Measurements from ENCODE around the gene PTPRB.

The PTPRB gene

GRCh38 chr12:70485704-70486103 lies 151.5 kb downstream of the PTPRB start:
- Histone ChIP-seq H3K18ac (ENCODE audit: low read length) (no peak overlapping the region), H3K27ac (ENCODE audit: low read depth, low read length) (no peak overlapping the region), H3K36me3 (ENCODE audit: control insufficient read depth in 1 of 2, insufficient read depth in 2 of 2, low read length in 2 of 2) (no peaks in the 10 kb centered on the region), H3K9ac (ENCODE audit: low read length) (no peak overlapping the region), H3K4me2 (ENCODE audit: low read length) (no peak overlapping the region), H3K23ac (ENCODE audit: low read length) (no peak overlapping the region), H4K91ac (ENCODE audit: low read depth, low read length) (no peak overlapping the region), H3K14ac (ENCODE audit: low read length) (no peak overlapping the region), H3K9me3 (ENCODE audit: insufficient read depth, low read depth, low read length) (no peaks in the 10 kb centered on the region), H2AK5ac (ENCODE audit: low read length) (no peak overlapping the region), H2BK5ac (ENCODE audit: low read depth, low read length, poor library complexity) (no peak overlapping the region), H3K79me2 (ENCODE audit: control insufficient read depth, insufficient read depth, low read length, poor library complexity) (no peaks in the 10 kb centered on the region), H3K79me1 (ENCODE audit: low read length) (no peaks in the 10 kb centered on the region), H3K4me3 (ENCODE audit: low read depth, low read length) (no peak overlapping the region), H2BK120ac (ENCODE audit: insufficient read depth, low read length, poor library complexity) (no peak overlapping the region), H3K27me3 (ENCODE audit: insufficient read depth, low read length) (no peaks in the 10 kb centered on the region), H2BK12ac (ENCODE audit: low read length) (no peak overlapping the region), H3K4ac (ENCODE audit: low read depth, low read length) (no peak overlapping the region), H2AFZ (ENCODE audit: insufficient read depth, low read length, poor library complexity) (no peak overlapping the region), H3K4me1 (ENCODE audit: control insufficient read depth in 1 of 2, insufficient read depth in 2 of 2, low read length in 2 of 2) (no peaks in the 10 kb centered on the region), H4K12ac (ENCODE audit: low read depth, low read length) (no peak overlapping the region), H4K8ac (ENCODE audit: low read depth, low read length) (no peak overlapping the region)
- WGBS (ENCODE audit: extremely low coverage, insufficient coverage, insufficient read length): no CpG with 5 or more reads among the region's 3 CpGs
- DNase-seq: no peak

- no peaks in the 10 kb centered on the region for H3K79me2 ChIP-seq (ENCODE audit: control insufficient read depth, insufficient read depth, low read length, poor library complexity)
- no peak overlapping the region for H4K8ac ChIP-seq (ENCODE audit: low read depth, low read length)
- H3K4me3 ChIP-seq (ENCODE audit: low read depth, low read length): no peak overlapping the region
- no peaks in the 10 kb centered on the region for H3K79me1 ChIP-seq (ENCODE audit: low read length)
- H3K4me2 ChIP-seq (ENCODE audit: low read length): no peak overlapping the region
- no peak for DNase-seq
- H3K4me1 ChIP-seq (ENCODE audit: control insufficient read depth in 1 of 2, insufficient read depth in 2 of 2, low read length in 2 of 2): no peaks in the 10 kb centered on the region
- no peaks in the 10 kb centered on the region for H3K9me3 ChIP-seq (ENCODE audit: insufficient read depth, low read depth, low read length)
- no peaks in the 10 kb centered on the region for H3K27me3 ChIP-seq (ENCODE audit: insufficient read depth, low read length)
- no peaks in the 10 kb centered on the region for H3K36me3 ChIP-seq (ENCODE audit: control insufficient read depth in 1 of 2, insufficient read depth in 2 of 2, low read length in 2 of 2)
- no peak overlapping the region for H2AFZ ChIP-seq (ENCODE audit: insufficient read depth, low read length, poor library complexity)
- no peak overlapping the region for H3K9ac ChIP-seq (ENCODE audit: low read length)
- no peak overlapping the region for H2BK12ac ChIP-seq (ENCODE audit: low read length)
- no CpG with 5 or more reads among the region's 1 CpG for WGBS (ENCODE audit: extremely low coverage, insufficient coverage, insufficient read length)
- no peak overlapping the region for H3K18ac ChIP-seq (ENCODE audit: low read length)
- no peak overlapping the region for H4K12ac ChIP-seq (ENCODE audit: low read depth, low read length)
- H2AK5ac ChIP-seq (ENCODE audit: low read length): no peak overlapping the region
- no peak overlapping the region for H3K4ac ChIP-seq (ENCODE audit: low read depth, low read length)
- H3K23ac ChIP-seq (ENCODE audit: low read length): no peak overlapping the region
- H2BK120ac ChIP-seq (ENCODE audit: insufficient read depth, low read length, poor library complexity): no peak overlapping the region
- no peak overlapping the region for H4K91ac ChIP-seq (ENCODE audit: low read depth, low read length)
- no peak overlapping the region for H2BK5ac ChIP-seq (ENCODE audit: low read depth, low read length, poor library complexity)
- no peak overlapping the region for H3K27ac ChIP-seq (ENCODE audit: low read depth, low read length)
- H3K14ac ChIP-seq (ENCODE audit: low read length): no peak overlapping the region
These were observed 152.8 kb downstream of the PTPRB start for GRCh38 chr12:70484464-70484863.

- no peaks in the 10 kb centered on the region for H3K79me2 ChIP-seq (ENCODE audit: control insufficient read depth, insufficient read depth, low read length, poor library complexity)
- H4K12ac ChIP-seq (ENCODE audit: low read depth, low read length): no peak overlapping the region
- DNase-seq: no peak
- no peak overlapping the region for H3K4me3 ChIP-seq (ENCODE audit: low read depth, low read length)
- H3K4me1 ChIP-seq (ENCODE audit: control insufficient read depth in 1 of 2, insufficient read depth in 2 of 2, low read length in 2 of 2): no peaks in the 10 kb centered on the region
- H3K23ac ChIP-seq (ENCODE audit: low read length): no peak overlapping the region
- WGBS (ENCODE audit: extremely low coverage, insufficient coverage, insufficient read length): no CpG with 5 or more reads among the region's 1 CpG
- H2AK5ac ChIP-seq (ENCODE audit: low read length): no peak overlapping the region
- no peak overlapping the region for H3K9ac ChIP-seq (ENCODE audit: low read length)
- no peak overlapping the region for H3K4ac ChIP-seq (ENCODE audit: low read depth, low read length)
- H3K14ac ChIP-seq (ENCODE audit: low read length): no peak overlapping the region
- no peak overlapping the region for H2BK12ac ChIP-seq (ENCODE audit: low read length)
- H2BK5ac ChIP-seq (ENCODE audit: low read depth, low read length, poor library complexity): no peak overlapping the region
- H3K79me1 ChIP-seq (ENCODE audit: low read length): no peaks in the 10 kb centered on the region
- H3K27me3 ChIP-seq (ENCODE audit: insufficient read depth, low read length): no peaks in the 10 kb centered on the region
- no peaks in the 10 kb centered on the region for H3K36me3 ChIP-seq (ENCODE audit: control insufficient read depth in 1 of 2, insufficient read depth in 2 of 2, low read length in 2 of 2)
- no peak overlapping the region for H2AFZ ChIP-seq (ENCODE audit: insufficient read depth, low read length, poor library complexity)
- H4K8ac ChIP-seq (ENCODE audit: low read depth, low read length): no peak overlapping the region
- H3K4me2 ChIP-seq (ENCODE audit: low read length): no peak overlapping the region
- no peak overlapping the region for H3K27ac ChIP-seq (ENCODE audit: low read depth, low read length)
- no peak overlapping the region for H2BK120ac ChIP-seq (ENCODE audit: insufficient read depth, low read length, poor library complexity)
- no peaks in the 10 kb centered on the region for H3K9me3 ChIP-seq (ENCODE audit: insufficient read depth, low read depth, low read length)
- H4K91ac ChIP-seq (ENCODE audit: low read depth, low read length): no peak overlapping the region
- no peak overlapping the region for H3K18ac ChIP-seq (ENCODE audit: low read length)
These were observed 154.5 kb downstream of the PTPRB start for GRCh38 chr12:70482764-70483163.

- Histone ChIP-seq H3K23ac (ENCODE audit: low read length) (no peak overlapping the region), H2BK5ac (ENCODE audit: low read depth, low read length, poor library complexity) (peak overlapping the region; percentile 40)
These were observed 167.9 kb downstream of the PTPRB start for GRCh38 chr12:70469221-70469820.

More at GRCh38 chr12:70469221-70469820, 167.9 kb downstream of the PTPRB start:
- Histone ChIP-seq H3K79me1 (ENCODE audit: low read length) (peaks cover 3% of the 10 kb centered on the region), H4K12ac (ENCODE audit: low read depth, low read length) (no peak overlapping the region), H4K91ac (ENCODE audit: low read depth, low read length) (no peak overlapping the region), H3K4me3 (ENCODE audit: low read depth, low read length) (no peak overlapping the region), H3K36me3 (ENCODE audit: control insufficient read depth in 1 of 2, insufficient read depth in 2 of 2, low read length in 2 of 2) (no peaks in the 10 kb centered on the region), H3K4me1 (ENCODE audit: control insufficient read depth in 1 of 2, insufficient read depth in 2 of 2, low read length in 2 of 2) (peaks cover 0 to 3% of the 10 kb centered on the region in 2 experiments), H3K9me3 (ENCODE audit: insufficient read depth, low read depth, low read length) (no peaks in the 10 kb centered on the region), H3K4me2 (ENCODE audit: low read length) (no peak overlapping the region), H3K27ac (ENCODE audit: low read depth, low read length) (no peak overlapping the region), H2BK120ac (ENCODE audit: insufficient read depth, low read length, poor library complexity) (no peak overlapping the region), H2AK5ac (ENCODE audit: low read length) (no peak overlapping the region), H4K8ac (ENCODE audit: low read depth, low read length) (no peak overlapping the region), H3K27me3 (ENCODE audit: insufficient read depth, low read length) (no peaks in the 10 kb centered on the region), H2BK12ac (ENCODE audit: low read length) (no peak overlapping the region), H3K4ac (ENCODE audit: low read depth, low read length) (no peak overlapping the region), H3K14ac (ENCODE audit: low read length) (no peak overlapping the region), H3K79me2 (ENCODE audit: control insufficient read depth, insufficient read depth, low read length, poor library complexity) (no peaks in the 10 kb centered on the region), H3K18ac (ENCODE audit: low read length) (no peak overlapping the region), H2AFZ (ENCODE audit: insufficient read depth, low read length, poor library complexity) (no peak overlapping the region), H3K9ac (ENCODE audit: low read length) (no peak overlapping the region)
- no CpG with 5 or more reads among the region's 12 CpGs for WGBS (ENCODE audit: extremely low coverage, insufficient coverage, insufficient read length)
- DNase-seq: no peak
